Peyer's patch (tissue), 4 donors: ENCODE measurements around the gene RERG.

Experiments used
- POLR2A ChIP-seq, 2 donors: fragments of 450-650 bp; IDR thresholded peaks; one replicate each; pipeline ENCODE4 v1.5.1; 2017; ENCODE audit warnings: antibody characterized with exemption in 2 of 2, mild to moderate bottlenecking in 2 of 2, moderate library complexity in 2 of 2
- TF ChIP-seq, protein P1 (sequence below), 6 experiments: fragments of 450-650 bp in 4 of 6; fragments of 200-600 bp in 2 of 6; sonication (generic) in 1 of 6; IDR thresholded peaks; one replicate each; pipeline ENCODE4 v1.5.1; 2017 to 2019; ENCODE audit warnings: antibody characterized with exemption in 6 of 6, mild to moderate bottlenecking in 3 of 6, moderate library complexity in 1 of 6

DNA sequence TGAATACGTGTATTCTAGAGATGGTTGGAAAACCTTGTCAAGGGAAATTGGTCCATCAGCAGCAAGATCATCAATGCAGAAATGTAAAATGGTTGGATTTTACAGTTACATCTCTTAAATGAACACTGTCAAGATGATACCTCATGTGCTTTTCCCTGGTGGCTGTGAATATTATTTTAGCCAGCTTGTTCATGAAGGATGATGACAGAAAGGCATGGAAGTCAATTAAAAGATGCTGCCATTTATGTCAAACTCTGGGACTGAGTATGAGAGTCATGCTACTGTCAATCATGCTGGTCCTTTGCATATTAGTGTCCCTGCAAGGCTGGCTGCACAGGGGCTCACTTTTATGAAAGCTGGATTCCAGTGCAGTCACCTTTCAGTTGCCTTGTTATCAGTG is 10.3 kb upstream of the RERG start:
- TF ChIP-seq, protein P1, sequence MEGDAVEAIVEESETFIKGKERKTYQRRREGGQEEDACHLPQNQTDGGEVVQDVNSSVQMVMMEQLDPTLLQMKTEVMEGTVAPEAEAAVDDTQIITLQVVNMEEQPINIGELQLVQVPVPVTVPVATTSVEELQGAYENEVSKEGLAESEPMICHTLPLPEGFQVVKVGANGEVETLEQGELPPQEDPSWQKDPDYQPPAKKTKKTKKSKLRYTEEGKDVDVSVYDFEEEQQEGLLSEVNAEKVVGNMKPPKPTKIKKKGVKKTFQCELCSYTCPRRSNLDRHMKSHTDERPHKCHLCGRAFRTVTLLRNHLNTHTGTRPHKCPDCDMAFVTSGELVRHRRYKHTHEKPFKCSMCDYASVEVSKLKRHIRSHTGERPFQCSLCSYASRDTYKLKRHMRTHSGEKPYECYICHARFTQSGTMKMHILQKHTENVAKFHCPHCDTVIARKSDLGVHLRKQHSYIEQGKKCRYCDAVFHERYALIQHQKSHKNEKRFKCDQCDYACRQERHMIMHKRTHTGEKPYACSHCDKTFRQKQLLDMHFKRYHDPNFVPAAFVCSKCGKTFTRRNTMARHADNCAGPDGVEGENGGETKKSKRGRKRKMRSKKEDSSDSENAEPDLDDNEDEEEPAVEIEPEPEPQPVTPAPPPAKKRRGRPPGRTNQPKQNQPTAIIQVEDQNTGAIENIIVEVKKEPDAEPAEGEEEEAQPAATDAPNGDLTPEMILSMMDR (IDR thresholded peaks at IDR 0.05) = no peak
- TF ChIP-seq POLR2A (IDR thresholded peaks at IDR 0.05) = no peak
